Parathyroid adenoma (tissue), 2 donors: ENCODE measurements around the gene APRT.

Experiments
- H2AFZ ChIP-seq: fragments of 300-600 bp; sonication (generic); one replicate; pipeline ENCODE4 v1.7.0; 2017; ENCODE audit warnings: antibody characterized with exemption, mild to moderate bottlenecking
- H3K27ac ChIP-seq: fragments of 300-600 bp; sonication (generic); one replicate; pipeline ENCODE4 v1.7.0; 2017
- H3K27me3 ChIP-seq: fragments of 300-600 bp; sonication (generic); one replicate; pipeline ENCODE4 v1.7.0; 2017; ENCODE audit warnings: low read length; ENCODE audit not compliant: control insufficient read depth, insufficient read depth
- H3K36me3 ChIP-seq: fragments of 300-600 bp; sonication (generic); one replicate; pipeline ENCODE4 v1.7.0; 2017; ENCODE audit warnings: low read length; ENCODE audit not compliant: control insufficient read depth, insufficient read depth
- H3K4me1 ChIP-seq: fragments of 300-600 bp; sonication (generic); one replicate; pipeline ENCODE4 v1.7.0; 2017; ENCODE audit warnings: control low read depth
- H3K4me2 ChIP-seq: fragments of 300-600 bp; sonication (generic); one replicate; pipeline ENCODE4 v1.7.0; 2017; ENCODE audit warnings: low read length
- H3K4me3 ChIP-seq: fragments of 300-600 bp; sonication (generic); one replicate; pipeline ENCODE4 v1.7.0; 2017; ENCODE audit warnings: low read depth, low read length
- H3K79me2 ChIP-seq: fragments of 300-600 bp; sonication (generic); one replicate; pipeline ENCODE4 v1.7.0; 2017; ENCODE audit warnings: control low read depth
- H3K9ac ChIP-seq: fragments of 300-600 bp; sonication (generic); one replicate; pipeline ENCODE4 v1.7.0; 2017; ENCODE audit warnings: mild to moderate bottlenecking
- H3K9me3 ChIP-seq: fragments of 300-600 bp; sonication (generic); one replicate; pipeline ENCODE4 v1.7.0; 2017; ENCODE audit warnings: low read length; ENCODE audit not compliant: control insufficient read depth
- TF ChIP-seq, protein P1 (sequence below): fragments of 300-600 bp; sonication (generic); IDR thresholded peaks from one replicate; pipeline ENCODE4 v1.7.0; 2017; ENCODE audit warnings: antibody characterized with exemption, mild to moderate bottlenecking
- donor health status: primary hyperparathyroidism.

Gene APRT

DNA sequence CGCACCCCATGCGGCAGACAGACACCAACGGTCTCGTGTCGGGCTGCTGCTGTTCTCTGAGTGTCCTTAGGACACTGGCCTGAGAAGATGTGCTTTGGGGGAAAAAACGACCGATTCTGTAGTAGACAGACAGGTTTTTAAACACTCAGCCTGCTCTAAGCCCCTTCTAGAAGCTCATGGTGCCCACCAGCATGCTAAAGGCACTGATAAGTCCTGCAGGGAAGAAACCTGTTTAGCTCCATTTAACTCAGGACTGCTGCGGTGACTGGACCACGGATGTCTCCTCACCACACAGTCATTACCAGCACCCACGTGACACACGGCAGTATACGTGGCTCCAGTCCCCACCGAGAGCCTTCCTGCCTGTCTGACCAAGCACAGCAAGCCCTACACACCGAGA, 19.1 kb upstream of the APRT start:
- Histone ChIP-seq H3K9me3 (no peaks in the 10 kb centered on the region), H3K4me2 (no peak overlapping the region), H3K79me2 (no peaks in the 10 kb centered on the region), H3K4me3 (no peak overlapping the region), H3K9ac (no peak overlapping the region), H3K36me3 (no peaks in the 10 kb centered on the region), H3K27me3 (no peaks in the 10 kb centered on the region), H3K27ac (no peak overlapping the region), H3K4me1 (no peaks in the 10 kb centered on the region), H2AFZ (no peak overlapping the region)
- TF ChIP-seq, protein P1, sequence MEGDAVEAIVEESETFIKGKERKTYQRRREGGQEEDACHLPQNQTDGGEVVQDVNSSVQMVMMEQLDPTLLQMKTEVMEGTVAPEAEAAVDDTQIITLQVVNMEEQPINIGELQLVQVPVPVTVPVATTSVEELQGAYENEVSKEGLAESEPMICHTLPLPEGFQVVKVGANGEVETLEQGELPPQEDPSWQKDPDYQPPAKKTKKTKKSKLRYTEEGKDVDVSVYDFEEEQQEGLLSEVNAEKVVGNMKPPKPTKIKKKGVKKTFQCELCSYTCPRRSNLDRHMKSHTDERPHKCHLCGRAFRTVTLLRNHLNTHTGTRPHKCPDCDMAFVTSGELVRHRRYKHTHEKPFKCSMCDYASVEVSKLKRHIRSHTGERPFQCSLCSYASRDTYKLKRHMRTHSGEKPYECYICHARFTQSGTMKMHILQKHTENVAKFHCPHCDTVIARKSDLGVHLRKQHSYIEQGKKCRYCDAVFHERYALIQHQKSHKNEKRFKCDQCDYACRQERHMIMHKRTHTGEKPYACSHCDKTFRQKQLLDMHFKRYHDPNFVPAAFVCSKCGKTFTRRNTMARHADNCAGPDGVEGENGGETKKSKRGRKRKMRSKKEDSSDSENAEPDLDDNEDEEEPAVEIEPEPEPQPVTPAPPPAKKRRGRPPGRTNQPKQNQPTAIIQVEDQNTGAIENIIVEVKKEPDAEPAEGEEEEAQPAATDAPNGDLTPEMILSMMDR: no peak

DNA sequence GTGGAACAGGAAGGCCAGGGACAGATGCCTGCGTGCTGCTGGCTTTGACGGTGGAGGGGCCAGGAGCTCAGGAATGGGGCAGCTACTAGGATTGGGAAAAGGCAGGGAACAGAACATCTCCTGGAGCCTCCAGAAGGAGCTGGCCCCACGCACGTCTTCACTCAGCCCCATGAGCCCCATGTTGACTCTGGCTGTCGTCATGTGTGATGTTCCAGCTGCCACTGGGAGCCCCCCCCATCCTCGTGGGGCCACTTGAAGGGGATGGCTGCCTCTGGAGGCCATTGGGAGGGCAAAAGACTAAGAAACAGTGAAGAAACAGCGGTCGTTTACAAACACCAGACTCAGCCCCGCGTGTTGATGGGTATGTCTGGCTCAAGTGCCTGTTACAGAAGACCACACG, 18.5 kb upstream of the APRT start:
- Histone ChIP-seq H3K4me3 (no peak overlapping the region), H3K4me2 (no peak overlapping the region), H3K36me3 (no peaks in the 10 kb centered on the region), H3K4me1 (no peaks in the 10 kb centered on the region), H3K9me3 (no peaks in the 10 kb centered on the region), H3K79me2 (no peaks in the 10 kb centered on the region), H3K9ac (no peak overlapping the region), H2AFZ (no peak overlapping the region), H3K27me3 (no peaks in the 10 kb centered on the region), H3K27ac (no peak overlapping the region)
- TF ChIP-seq, protein P1: no peak

DNA sequence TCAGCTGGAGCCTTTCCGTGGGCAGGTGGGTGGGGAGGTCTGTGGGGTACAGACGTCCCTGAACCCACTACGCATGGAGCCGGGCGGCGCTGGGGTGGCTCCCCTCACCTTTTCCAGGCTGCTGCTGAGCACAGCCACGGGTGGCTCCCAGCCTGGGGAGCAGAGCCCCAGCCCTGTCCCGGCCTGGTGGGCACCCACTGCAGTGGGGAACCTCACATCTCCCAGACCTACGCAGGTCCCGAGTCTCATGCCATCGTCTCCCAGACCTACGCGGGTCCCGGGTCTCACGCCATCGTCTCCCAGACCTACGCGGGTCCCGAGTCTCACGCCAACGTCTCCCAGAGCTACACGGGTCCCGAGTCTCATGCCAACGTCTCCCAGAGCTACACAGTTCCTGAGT, 17.0 kb upstream of the APRT start:
- H2AFZ ChIP-seq: no peak overlapping the region
- H3K79me2 ChIP-seq: no peaks in the 10 kb centered on the region
- H3K36me3 ChIP-seq: no peaks in the 10 kb centered on the region
- H3K27ac ChIP-seq: no peak overlapping the region
- TF ChIP-seq, protein P1: no peak
- H3K9me3 ChIP-seq: no peaks in the 10 kb centered on the region
- no peaks in the 10 kb centered on the region for H3K4me1 ChIP-seq
- H3K27me3 ChIP-seq: no peaks in the 10 kb centered on the region
- no peak overlapping the region for H3K4me3 ChIP-seq
- no peak overlapping the region for H3K9ac ChIP-seq
- no peak overlapping the region for H3K4me2 ChIP-seq

DNA sequence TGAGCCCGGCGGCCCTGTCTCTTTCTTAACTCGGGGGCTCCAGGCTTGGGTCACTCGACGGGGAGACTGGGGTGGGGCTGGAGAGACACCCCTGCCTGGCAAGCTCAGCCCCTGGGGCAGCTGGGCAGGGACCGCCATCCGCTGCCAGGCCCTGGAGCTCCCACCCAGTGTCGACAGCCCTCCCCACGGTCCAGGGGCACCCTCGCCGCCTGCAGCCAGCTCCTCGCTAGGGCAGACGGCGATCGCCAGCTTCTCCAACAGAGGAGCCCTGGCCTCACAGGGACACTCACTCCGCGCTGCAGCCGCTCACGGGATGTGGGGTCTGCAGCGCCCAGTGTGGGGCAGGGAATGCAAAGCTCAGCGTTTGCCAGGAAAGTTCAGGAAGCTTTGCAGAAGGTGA, 16.0 kb upstream of the APRT start:
- no peaks in the 10 kb centered on the region for H3K9me3 ChIP-seq
- H3K4me2 ChIP-seq: no peak overlapping the region
- TF ChIP-seq, protein P1: no peak
- no peak overlapping the region for H3K4me3 ChIP-seq
- no peak overlapping the region for H3K9ac ChIP-seq
- H2AFZ ChIP-seq: no peak overlapping the region
- no peaks in the 10 kb centered on the region for H3K4me1 ChIP-seq
- no peaks in the 10 kb centered on the region for H3K36me3 ChIP-seq
- H3K79me2 ChIP-seq: no peaks in the 10 kb centered on the region
- no peak overlapping the region for H3K27ac ChIP-seq
- H3K27me3 ChIP-seq: no peaks in the 10 kb centered on the region

DNA sequence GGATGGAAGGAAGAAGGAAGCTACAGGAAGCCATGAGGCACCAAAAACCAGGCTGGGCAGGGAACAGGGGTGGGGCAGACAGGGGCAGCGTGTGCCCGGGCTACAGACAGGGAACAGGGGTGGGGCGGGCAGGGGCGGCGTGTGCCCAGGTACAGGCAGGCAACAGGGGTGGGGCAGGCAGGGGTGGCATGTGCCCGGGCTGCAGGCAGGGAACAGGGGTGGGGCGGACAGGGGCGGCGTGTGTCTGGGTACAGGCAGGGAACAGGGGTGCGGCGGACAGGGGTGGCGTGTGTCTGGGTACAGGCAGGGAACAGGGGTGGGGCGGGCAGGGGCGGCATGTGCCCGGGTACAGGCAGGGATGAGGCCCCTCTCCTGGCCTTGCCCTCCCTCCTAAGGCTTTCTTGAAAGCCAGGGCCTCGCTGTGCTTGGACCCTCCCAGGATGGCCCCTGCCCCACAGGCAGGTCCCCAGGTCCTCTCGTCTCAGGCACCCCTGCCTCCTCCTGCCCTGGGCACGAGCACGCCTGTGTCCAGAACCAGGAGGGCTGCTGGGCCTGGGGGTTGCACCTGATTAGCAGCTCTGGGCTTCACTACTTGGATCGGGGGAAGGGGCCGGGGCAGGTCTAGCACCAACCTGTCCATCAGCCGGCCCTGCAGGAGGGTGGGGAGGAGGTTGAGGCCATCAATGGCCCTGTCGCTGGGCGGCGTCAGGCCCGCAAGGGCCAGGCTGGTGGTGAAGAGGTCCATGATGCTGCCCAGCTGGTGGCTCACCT, 14.5 kb upstream of the APRT start:
- no peak overlapping the region for H3K27ac ChIP-seq

More for the DNA sequence above, 14.5 kb upstream of the APRT start:
- Histone ChIP-seq H3K27me3 (no peaks in the 10 kb centered on the region), H3K79me2 (no peaks in the 10 kb centered on the region), H3K4me2 (no peak overlapping the region), H3K9me3 (no peaks in the 10 kb centered on the region), H3K36me3 (no peaks in the 10 kb centered on the region), H3K4me3 (no peak overlapping the region), H3K9ac (no peak overlapping the region), H3K4me1 (no peaks in the 10 kb centered on the region), H2AFZ (no peak overlapping the region)
- TF ChIP-seq, protein P1: no peak
